Mesenchymal stem cell (in vitro differentiated cells and primary cell): ENCODE data around the gene SPAG4.
A peak's percentile ranks its signal among the peaks of the same experiment; 100 is the strongest.

Source experiments
- DNase-seq: peaks from one replicate; pipeline ENCODE4 v3.0.0-alpha.2; 2013
- H2AFZ ChIP-seq: one replicate; pipeline ENCODE4 v1.6.1; 2013; ENCODE audit warnings: low read depth, mild to moderate bottlenecking, control low read depth, inconsistent platforms, low read length, moderate library complexity
- H2AK5ac ChIP-seq: 2 replicates; pipeline ENCODE4 v1.6.1; 2013; ENCODE audit warnings: low read length, moderate library complexity, mild to moderate bottlenecking, inconsistent platforms; ENCODE audit not compliant: severe bottlenecking
- H2BK120ac ChIP-seq: one replicate; pipeline ENCODE4 v1.6.1; 2013; ENCODE audit warnings: low read depth, mild to moderate bottlenecking, inconsistent platforms, low read length, moderate library complexity
- H2BK12ac ChIP-seq, 2 experiments: one replicate each; pipeline ENCODE4 v1.6.1; 2013; ENCODE audit warnings: inconsistent platforms in 2 of 2, low read length in 2 of 2, mild to moderate bottlenecking in 2 of 2, moderate library complexity in 2 of 2, control low read depth in 1 of 2
- H2BK15ac ChIP-seq: one replicate; pipeline ENCODE4 v1.6.1; 2013; ENCODE audit warnings: mild to moderate bottlenecking, low read depth, inconsistent platforms; ENCODE audit not compliant: poor library complexity, severe bottlenecking
- H2BK5ac ChIP-seq: 2 replicates; pipeline ENCODE4 v1.6.1; 2013; ENCODE audit warnings: low read depth, mild to moderate bottlenecking, low read length, control low read depth, inconsistent platforms; ENCODE audit not compliant: poor library complexity, severe bottlenecking
- H3K14ac ChIP-seq, 2 experiments: one replicate each; pipeline ENCODE4 v1.6.1; 2013; ENCODE audit warnings: inconsistent platforms in 2 of 2, low read length in 2 of 2, control low read depth in 1 of 2, mild to moderate bottlenecking in 1 of 2, moderate library complexity in 1 of 2
- H3K18ac ChIP-seq, 2 experiments: one replicate each; pipeline ENCODE4 v1.6.1; 2013; ENCODE audit warnings: inconsistent platforms in 2 of 2, low read length in 2 of 2, control low read depth in 1 of 2, low read depth in 1 of 2, mild to moderate bottlenecking in 1 of 2
- H3K23ac ChIP-seq, 2 experiments: one replicate each; pipeline ENCODE4 v1.6.1; 2013; ENCODE audit warnings: inconsistent platforms in 2 of 2, low read length in 2 of 2, mild to moderate bottlenecking in 2 of 2, moderate library complexity in 2 of 2, control low read depth in 1 of 2
- H3K27ac ChIP-seq: 2 replicates; pipeline ENCODE4 v1.5.1; 2013; ENCODE audit warnings: mild to moderate bottlenecking, moderate library complexity, low read length, control low read depth, inconsistent platforms; ENCODE audit not compliant: poor library complexity, severe bottlenecking
- H3K27me3 ChIP-seq, 2 experiments: 2 replicates each; pipeline versions ENCODE4 v1.6.1 to v1.7.0; 2013; ENCODE audit warnings: low read length in 2 of 2, mild to moderate bottlenecking in 2 of 2, moderate library complexity in 2 of 2, control low read depth in 1 of 2, inconsistent platforms in 1 of 2; ENCODE audit not compliant: control insufficient read depth in 1 of 2, insufficient read depth in 1 of 2
- H3K36me3 ChIP-seq, 2 experiments: 2 replicates each; pipeline versions ENCODE4 v1.6.1 to v1.7.0; 2013; ENCODE audit warnings: low read length in 2 of 2, control low read depth in 1 of 2, inconsistent platforms in 1 of 2, low read depth in 1 of 2, mild to moderate bottlenecking in 1 of 2; ENCODE audit not compliant: insufficient read depth in 2 of 2, control insufficient read depth in 1 of 2
- H3K4ac ChIP-seq, 2 experiments: one replicate each; pipeline ENCODE4 v1.6.1; 2013; ENCODE audit warnings: inconsistent platforms in 2 of 2, low read length in 2 of 2, mild to moderate bottlenecking in 2 of 2, moderate library complexity in 2 of 2, control low read depth in 1 of 2, low read depth in 1 of 2
- H3K4me1 ChIP-seq: 2 replicates; pipeline ENCODE4 v1.6.1; 2013; ENCODE audit warnings: low read depth, low read length, control low read depth; ENCODE audit not compliant: control insufficient read depth, insufficient read depth
- H3K4me2 ChIP-seq: 2 replicates; pipeline ENCODE4 v1.6.1; 2013; ENCODE audit warnings: low read length, mild to moderate bottlenecking, inconsistent platforms; ENCODE audit not compliant: poor library complexity, severe bottlenecking
- H3K4me3 ChIP-seq, 2 experiments: 2 replicates each; pipeline versions ENCODE4 v1.5.1 to v1.7.0; 2013; ENCODE audit warnings: low read length in 2 of 2, mild to moderate bottlenecking in 2 of 2, control low read depth in 1 of 2, low read depth in 1 of 2; ENCODE audit not compliant: insufficient read depth in 1 of 2
- H3K79me1 ChIP-seq: replicated peaks from 2 replicates; pipeline ENCODE4 v1.6.1; 2013; ENCODE audit warnings: mild to moderate bottlenecking, control low read depth, low read length, inconsistent platforms; ENCODE audit not compliant: poor library complexity, severe bottlenecking
- H3K9ac ChIP-seq: 2 replicates; pipeline ENCODE4 v1.7.0; 2013; ENCODE audit warnings: mild to moderate bottlenecking, low read length, moderate library complexity
- H3K9me3 ChIP-seq: 2 replicates; pipeline ENCODE4 v1.7.0; 2013; ENCODE audit warnings: mild to moderate bottlenecking, low read length; ENCODE audit not compliant: control insufficient read depth
- H4K8ac ChIP-seq: one replicate; pipeline ENCODE4 v1.6.1; 2013; ENCODE audit warnings: inconsistent platforms, mild to moderate bottlenecking, low read length, moderate library complexity
- H4K91ac ChIP-seq: one replicate; pipeline ENCODE4 v1.6.1; 2013; ENCODE audit warnings: mild to moderate bottlenecking, low read length, inconsistent platforms
- WGBS: methylation state at CpG from one replicate; pipeline ENCODE4 v1.1.7; 2013; ENCODE audit warnings: mixed read lengths; 5-methylcytosine and 5-hydroxymethylcytosine counted together

SPAG4 gene

GRCh38 chr20:35607003-35607735 lies 8.5 kb upstream of the SPAG4 start:
- Histone ChIP-seq H3K18ac (no peak overlapping the region), H3K4ac (no peak overlapping the region), H4K8ac (no peak overlapping the region), H2BK15ac (no peak overlapping the region), H3K27me3 (peaks cover 5% of the 10 kb centered on the region in 2 experiments), H3K27ac (no peak overlapping the region), H3K23ac (no peak overlapping the region), H3K9me3 (no peaks in the 10 kb centered on the region), H3K14ac (no peak overlapping the region), H2AK5ac (no peak overlapping the region), H2AFZ (no peak overlapping the region), H2BK12ac (no peak overlapping the region), H3K4me2 (no peak overlapping the region), H3K4me1 (peaks cover 13% of the 10 kb centered on the region), H2BK5ac (no peak overlapping the region), H4K91ac (no peak overlapping the region), H2BK120ac (no peak overlapping the region), H3K79me1 (no peaks in the 10 kb centered on the region), H3K4me3 (no peak overlapping the region), H3K9ac (no peak overlapping the region), H3K36me3 (no peaks in the 10 kb centered on the region)
- DNase-seq: no peak
- WGBS: 85% methylated on average over 10 of the region's 14 CpGs

GRCh38 chr20:35610833-35611427 lies 4.7 kb upstream of the SPAG4 start:
- H3K36me3 ChIP-seq: no peaks in the 10 kb centered on the region
- WGBS: 91% methylated on average over 9 of the region's 9 CpGs

DNA sequence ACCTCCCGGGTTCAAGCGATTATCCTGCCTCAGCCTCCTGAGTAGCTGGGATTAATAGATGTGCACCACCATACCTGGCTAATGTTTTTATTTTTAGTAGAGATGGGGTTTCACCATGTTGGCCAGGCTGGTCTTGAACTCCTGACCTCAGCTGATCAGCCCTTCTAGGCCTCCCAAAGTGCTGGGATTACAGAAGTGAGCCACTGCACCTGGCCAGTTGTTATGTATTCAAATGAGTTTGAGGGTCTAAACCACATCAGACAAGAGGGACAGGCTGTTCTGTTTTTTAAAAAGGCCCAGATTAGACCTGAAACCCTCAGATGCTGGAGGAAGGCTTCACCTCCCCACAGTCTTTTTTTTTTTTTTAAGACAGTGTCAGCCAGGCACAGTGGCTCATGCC lies 4.1 kb upstream of the SPAG4 start:
- no peak overlapping the region for H2BK5ac ChIP-seq
- no peak overlapping the region for H2BK12ac ChIP-seq
- H3K4me2 ChIP-seq: no peak overlapping the region
- no peak overlapping the region for H3K27ac ChIP-seq
- no peak overlapping the region for H3K9ac ChIP-seq
- 91% methylated on average over 2 of the region's 2 CpGs for WGBS
- H4K8ac ChIP-seq: no peak overlapping the region
- H3K36me3 ChIP-seq: no peaks in the 10 kb centered on the region
- H2AK5ac ChIP-seq: no peak overlapping the region
- H2BK15ac ChIP-seq: no peak overlapping the region
- H2AFZ ChIP-seq: no peak overlapping the region
- H3K18ac ChIP-seq: no peak overlapping the region
- H3K23ac ChIP-seq: no peak overlapping the region
- no peaks in the 10 kb centered on the region for H3K79me1 ChIP-seq
- no peak overlapping the region for H4K91ac ChIP-seq
- no peak for DNase-seq
- H3K27me3 ChIP-seq: no peaks in the 10 kb centered on the region
- H3K4ac ChIP-seq: no peak overlapping the region
- H3K9me3 ChIP-seq: no peaks in the 10 kb centered on the region
- no peak overlapping the region for H3K4me3 ChIP-seq
- no peak overlapping the region for H3K14ac ChIP-seq
- H3K4me1 ChIP-seq: peaks cover 11% of the 10 kb centered on the region
- H2BK120ac ChIP-seq: no peak overlapping the region

More at GRCh38 chr20:35610833-35611427, 4.7 kb upstream of the SPAG4 start:
- Histone ChIP-seq H3K4me2 (no peak overlapping the region), H3K9me3 (no peaks in the 10 kb centered on the region), H3K79me1 (no peaks in the 10 kb centered on the region), H2AK5ac (no peak overlapping the region), H4K91ac (no peak overlapping the region), H3K4ac (no peak overlapping the region), H3K27ac (no peak overlapping the region), H3K9ac (no peak overlapping the region), H3K18ac (no peak overlapping the region), H3K4me1 (peaks cover 10% of the 10 kb centered on the region), H3K4me3 (no peak overlapping the region), H2BK12ac (no peak overlapping the region), H2AFZ (no peak overlapping the region), H2BK15ac (no peak overlapping the region), H2BK5ac (no peak overlapping the region), H3K23ac (no peak overlapping the region), H2BK120ac (no peak overlapping the region), H3K14ac (no peak overlapping the region), H4K8ac (no peak overlapping the region), H3K27me3 (no peaks in the 10 kb centered on the region)
- no peak for DNase-seq

GRCh38 chr20:35616465-35617396 lies 1.1 kb downstream of the SPAG4 start:
- peak overlapping the region; percentile 13 for H4K8ac ChIP-seq
- H3K27ac ChIP-seq: no peak overlapping the region
- H3K27me3 ChIP-seq: no peaks in the 10 kb centered on the region
- peak overlapping the region; percentile 44 to 78 for H3K4me3 ChIP-seq
- peak overlapping the region; percentile 26 to 27 for H3K4ac ChIP-seq
- no peak overlapping the region for H3K14ac ChIP-seq
- H2AFZ ChIP-seq: peak overlapping the region; percentile 24
- peak overlapping the region; percentile 55 for H2BK120ac ChIP-seq
- H2AK5ac ChIP-seq: no peak overlapping the region
- no peak overlapping the region for H2BK15ac ChIP-seq
- WGBS: 6% methylated on average over 55 of the region's 57 CpGs
- H3K9me3 ChIP-seq: no peaks in the 10 kb centered on the region
- peak; percentile 100 for DNase-seq
- H3K4me2 ChIP-seq: peak overlapping the region; percentile 19
- peaks cover 10% of the 10 kb centered on the region in 2 experiments for H3K36me3 ChIP-seq
- peaks cover 31% of the 10 kb centered on the region for H3K4me1 ChIP-seq
- no peak overlapping the region for H2BK5ac ChIP-seq
- H3K23ac ChIP-seq: no peak overlapping the region
- H3K18ac ChIP-seq: peak overlapping the region; percentile 33 to 49
- H3K9ac ChIP-seq: peak overlapping the region; percentile 65
- no peak overlapping the region for H2BK12ac ChIP-seq
- no peak overlapping the region for H4K91ac ChIP-seq
- H3K79me1 ChIP-seq: peaks cover 8% of the 10 kb centered on the region
